Hepatocyte (in vitro differentiated cells): Measurements from ENCODE around the gene PRND. TPM values are rescaled to one million over a fixed set of nuclear protein-coding genes. Genes with fewer than 3 reads are reported as not detected.

Experiments used
- DNase-seq: peaks from one replicate; pipeline ENCODE4 v3.0.0-alpha.2; 2016; ENCODE audit warnings: low spot score
- H2AFZ ChIP-seq: fragments of 200-600 bp; sonication (generic); 2 replicates; pipeline ENCODE4 v1.6.0; 2016; ENCODE audit warnings: antibody characterized with exemption, mild to moderate bottlenecking
- H3K27ac ChIP-seq: fragments of 200-600 bp; sonication (generic); 2 replicates; pipeline ENCODE4 v1.5.1; 2016; ENCODE audit warnings: mild to moderate bottlenecking
- H3K27me3 ChIP-seq: fragments of 200-600 bp; sonication (generic); 2 replicates; pipeline ENCODE4 v1.6.1; 2016
- H3K36me3 ChIP-seq: fragments of 200-600 bp; sonication (generic); replicated peaks from 2 replicates; pipeline ENCODE4 v1.5.1; 2016; ENCODE audit warnings: low read depth; ENCODE audit not compliant: insufficient read depth
- H3K4me1 ChIP-seq: fragments of 200-600 bp; sonication (generic); 2 replicates; pipeline ENCODE4 v1.5.1; 2016; ENCODE audit warnings: mild to moderate bottlenecking, moderate library complexity; ENCODE audit not compliant: insufficient read depth
- H3K4me2 ChIP-seq: fragments of 200-600 bp; sonication (generic); 2 replicates; pipeline ENCODE4 v1.6.0; 2016
- H3K4me3 ChIP-seq: fragments of 200-600 bp; sonication (generic); 2 replicates; pipeline ENCODE4 v1.5.1; 2016; ENCODE audit warnings: mild to moderate bottlenecking
- H3K79me2 ChIP-seq: fragments of 200-600 bp; sonication (generic); 2 replicates; pipeline ENCODE4 v1.6.0; 2017; ENCODE audit warnings: mild to moderate bottlenecking
- H3K9me2 ChIP-seq: fragments of 200-600 bp; sonication (generic); replicated peaks from 2 replicates; pipeline ENCODE4 v1.6.0; 2017; ENCODE audit warnings: mild to moderate bottlenecking; ENCODE audit not compliant: insufficient read depth
- H3K9me3 ChIP-seq: fragments of 200-600 bp; sonication (generic); 2 replicates; pipeline ENCODE4 v1.5.1; 2016; ENCODE audit warnings: low read depth, mild to moderate bottlenecking
- H4K20me1 ChIP-seq: fragments of 200-600 bp; sonication (generic); 2 replicates; pipeline ENCODE4 v1.6.0; 2016; ENCODE audit warnings: mild to moderate bottlenecking; ENCODE audit not compliant: insufficient read depth, poor library complexity, severe bottlenecking
- CTCF ChIP-seq: fragments of 200-600 bp; sonication (generic); IDR thresholded peaks from 2 replicates; pipeline ENCODE4 v1.5.1; 2016; ENCODE audit warnings: antibody characterized with exemption, mild to moderate bottlenecking; ENCODE audit not compliant: poor library complexity
- EZH2 ChIP-seq: fragments of 200-600 bp; sonication (generic); IDR thresholded peaks from 2 replicates; pipeline ENCODE4 v1.6.1; 2016; ENCODE audit warnings: antibody characterized with exemption, mild to moderate bottlenecking, borderline replicate concordance
- EZH2phosphoT487 ChIP-seq: fragments of 200-600 bp; sonication (generic); IDR thresholded peaks from one replicate; pipeline ENCODE4 v1.6.1; 2018; ENCODE audit warnings: antibody characterized with exemption, mild to moderate bottlenecking, low read depth, moderate library complexity; ENCODE audit not compliant: unreplicated experiment, severe bottlenecking
- WGBS: methylation state at CpG from one replicate; pipeline ENCODE4 v1.1.6; 2016; ENCODE audit warnings: low lambda C conversion rate; ENCODE audit errors: missing lambda C conversion rate; 5-methylcytosine and 5-hydroxymethylcytosine counted together
- polyA plus RNA-seq: library from polyadenylated mRNA; unstranded; fragments of >200 nt; fragmentation: Nextera tagmentation; extraction: Ambion mirVana; gene quantifications from 2 replicates; pipeline ENCODE4 v1.2.1, GENCODE V29; 2016
- total RNA-seq: library from RNA; depleted of rRNA; stranded (reverse); fragments of >200 nt; gene quantifications from 2 replicates; pipeline ENCODE4 v1.2.3, GENCODE V29; 2014

Gene PRND
- total and polyA plus RNA-seq, 2 experiments from 2014 or later, result 0.34 to 0.70 TPM

GRCh38 chr20:4774207-4774606 is 52.5 kb downstream of the PRND start:
- no peak for TF ChIP-seq EZH2
- no peak for TF ChIP-seq EZH2phosphoT487

GRCh38 chr20:4775322-4776078 is 53.8 kb downstream of the PRND start:
- Histone ChIP-seq H2AFZ (no peak overlapping the region), H3K9me3 (no peaks in the 10 kb centered on the region), H4K20me1 (no peaks in the 10 kb centered on the region), H3K4me3 (no peak overlapping the region), H3K27ac (no peak overlapping the region), H3K36me3 (no peaks in the 10 kb centered on the region), H3K27me3 (no peaks in the 10 kb centered on the region), H3K9me2 (no peaks in the 10 kb centered on the region), H3K4me2 (no peak overlapping the region), H3K79me2 (no peaks in the 10 kb centered on the region), H3K4me1 (no peaks in the 10 kb centered on the region)
- WGBS, result 86% methylated on average over 21 of the region's 21 CpGs
- TF ChIP-seq EZH2 (no peak), EZH2phosphoT487 (no peak), CTCF (no peak)
- DNase-seq, result no peak

More at GRCh38 chr20:4774207-4774606, 52.5 kb downstream of the PRND start:
- Histone ChIP-seq H3K4me2 (no peak overlapping the region), H3K9me2 (no peaks in the 10 kb centered on the region), H3K27me3 (no peaks in the 10 kb centered on the region), H3K4me1 (no peaks in the 10 kb centered on the region), H2AFZ (no peak overlapping the region), H3K27ac (no peak overlapping the region), H3K79me2 (no peaks in the 10 kb centered on the region), H4K20me1 (no peaks in the 10 kb centered on the region), H3K4me3 (no peak overlapping the region), H3K9me3 (no peaks in the 10 kb centered on the region), H3K36me3 (no peaks in the 10 kb centered on the region)
- 97% methylated on average over 4 of the region's 4 CpGs for WGBS
- no peak for DNase-seq

- no peak for TF ChIP-seq EZH2phosphoT487
- TF ChIP-seq CTCF, result no peak
- no peak for TF ChIP-seq EZH2
- H3K9me3 ChIP-seq, result no peaks in the 10 kb centered on the region
- H3K79me2 ChIP-seq, result no peaks in the 10 kb centered on the region
- no peaks in the 10 kb centered on the region for H3K36me3 ChIP-seq
- H3K4me3 ChIP-seq, result no peak overlapping the region
- H3K27me3 ChIP-seq, result no peaks in the 10 kb centered on the region
- H2AFZ ChIP-seq, result no peak overlapping the region
- DNase-seq, result no peak
- H3K27ac ChIP-seq, result no peak overlapping the region
- 84% methylated on average over 14 of the region's 14 CpGs for WGBS
- H3K4me2 ChIP-seq, result no peak overlapping the region
- no peaks in the 10 kb centered on the region for H4K20me1 ChIP-seq
- no peaks in the 10 kb centered on the region for H3K4me1 ChIP-seq
- no peaks in the 10 kb centered on the region for H3K9me2 ChIP-seq
Observed at GRCh38 chr20:4776079-4776630, 54.4 kb downstream of the PRND start.

Other genes starting within 250 kb of the PRND start
- 109 and 127 TPM in 2 replicates for gene PRNP, start 35.5 kb upstream of the PRND start, total RNA-seq
- gene PRNP, start 35.5 kb upstream of the PRND start, polyA plus RNA-seq, result 134 and 136 TPM in 2 replicates
- 5.0 and 5.1 TPM in 2 replicates for gene RASSF2, start 101.7 kb downstream of the PRND start, total RNA-seq
- gene RASSF2, start 101.7 kb downstream of the PRND start, polyA plus RNA-seq, result 0.92 and 3.8 TPM in 2 replicates